Ovary (tissue), 3 donors: Measurements from ENCODE around the gene GRIN3B.

Experiments used
- CTCF ChIP-seq, 3 donors: fragments of 450-650 bp in 2 of 3; fragments of 200-600 bp in 1 of 3; IDR thresholded peaks; one replicate each; pipeline versions ENCODE4 v1.5.1 to v1.8.0; 2016 to 2022; ENCODE audit warnings: antibody characterized with exemption in 3 of 3, mild to moderate bottlenecking in 1 of 3
- POLR2A ChIP-seq: fragments of 450-650 bp; IDR thresholded peaks from one replicate; pipeline ENCODE4 v1.6.1; 2017; ENCODE audit warnings: antibody characterized with exemption, mild to moderate bottlenecking, moderate library complexity
- donor health status: DM: no; HTN: no; CAD: no.

- no peak for TF ChIP-seq CTCF (IDR thresholded peaks at IDR 0.05)
- no peak for TF ChIP-seq POLR2A
These were observed 45.0 kb downstream of the GRIN3B start for GRCh38 chr19:1045247-1045603.
